Stomach (tissue), 4 donors: ENCODE data around the gene PMF1.

Experiments used
- CTCF ChIP-seq, 7 experiments: fragments of 450-650 bp in 4 of 7; fragments of 200-600 bp in 3 of 7; sonication (generic) in 3 of 7; IDR thresholded peaks; one replicate each; pipeline ENCODE4 v1.5.1; 2016 to 2019; ENCODE audit warnings: antibody characterized with exemption in 7 of 7, control low read depth in 2 of 7, mild to moderate bottlenecking in 1 of 7
- EP300 ChIP-seq: sonication (generic); formaldehyde crosslinking; IDR thresholded peaks from one replicate; pipeline ENCODE4 v1.6.1; 2017; ENCODE audit warnings: antibody characterized with exemption
- POLR2A ChIP-seq, 4 donors: fragments of 450-650 bp; IDR thresholded peaks; one replicate each; pipeline ENCODE4 v1.6.1; 2016; ENCODE audit warnings: antibody characterized with exemption in 4 of 4, control low read depth in 2 of 4, mild to moderate bottlenecking in 1 of 4, moderate library complexity in 1 of 4
- POLR2AphosphoS5 ChIP-seq, 3 donors: sonication (generic); formaldehyde crosslinking; IDR thresholded peaks; one replicate each; pipeline ENCODE4 v1.6.1; 2016; ENCODE audit warnings: antibody characterized with exemption in 3 of 3

- TF ChIP-seq CTCF (IDR thresholded peaks at IDR 0.05), result no peak
- TF ChIP-seq POLR2A (IDR thresholded peaks at IDR 0.05), result no peak
- TF ChIP-seq EP300, result no peak
- TF ChIP-seq POLR2AphosphoS5 (IDR thresholded peaks at IDR 0.05), result no peak
Measured at GRCh38 chr1:156220226-156220625, 7.4 kb downstream of the PMF1 start.
